GM18511 (cell line): ENCODE results near the gene NUDT4B.
"Not testable (repeated sequence)": the region's sequence is repeated elsewhere in the genome, so short reads cannot be mapped to it uniquely, and the experiment has no call there.

Source experiments
- ATAC-seq: cut with Tn5 transposase; IDR thresholded peaks from one replicate; pipeline ENCODE4 v1.9.1; 2021; ENCODE audit warnings: mild to moderate bottlenecking, moderate library complexity; ENCODE audit not compliant: unreplicated experiment

The NUDT4B gene

DNA sequence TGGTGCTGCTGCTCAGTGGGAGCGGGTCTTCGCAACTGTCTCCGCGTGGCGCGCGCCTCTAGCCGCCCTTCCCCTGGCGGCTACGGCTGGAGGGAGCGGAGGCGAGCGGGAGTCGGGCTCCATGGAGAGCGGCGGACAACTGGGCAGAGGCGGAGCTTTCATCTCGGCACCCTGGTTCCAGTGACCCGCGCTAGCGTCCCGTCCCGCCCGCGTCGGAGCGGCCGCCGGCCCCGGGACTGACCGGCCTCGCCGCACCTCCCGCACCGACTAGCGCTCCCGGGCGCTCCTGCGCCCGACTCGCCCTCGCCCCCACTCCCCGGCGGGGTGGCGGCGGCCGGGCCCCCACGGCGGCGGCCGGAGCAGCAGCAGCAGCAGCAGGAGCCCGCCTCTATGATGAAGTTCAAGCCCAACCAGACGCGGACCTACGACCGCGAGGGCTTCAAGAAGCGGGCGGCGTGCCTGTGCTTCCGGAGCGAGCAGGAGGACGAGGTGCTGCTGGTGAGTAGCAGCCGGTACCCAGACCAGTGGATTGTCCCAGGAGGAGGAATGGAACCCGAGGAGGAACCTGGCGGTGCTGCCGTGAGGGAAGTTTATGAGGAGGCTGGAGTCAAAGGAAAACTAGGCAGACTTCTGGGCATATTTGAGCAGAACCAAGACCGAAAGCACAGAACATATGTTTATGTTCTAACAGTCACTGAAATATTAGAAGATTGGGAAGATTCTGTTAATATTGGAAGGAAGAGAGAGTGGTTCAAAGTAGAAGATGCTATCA, at the start of gene NUDT4B:
Gene NUDT4B, plus strand, starts transcription at position 212 of the 772 bp plus-strand sequence. Its CDS starts 179 bp downstream, at position 391.
- peak; percentile 47 for ATAC-seq

DNA sequence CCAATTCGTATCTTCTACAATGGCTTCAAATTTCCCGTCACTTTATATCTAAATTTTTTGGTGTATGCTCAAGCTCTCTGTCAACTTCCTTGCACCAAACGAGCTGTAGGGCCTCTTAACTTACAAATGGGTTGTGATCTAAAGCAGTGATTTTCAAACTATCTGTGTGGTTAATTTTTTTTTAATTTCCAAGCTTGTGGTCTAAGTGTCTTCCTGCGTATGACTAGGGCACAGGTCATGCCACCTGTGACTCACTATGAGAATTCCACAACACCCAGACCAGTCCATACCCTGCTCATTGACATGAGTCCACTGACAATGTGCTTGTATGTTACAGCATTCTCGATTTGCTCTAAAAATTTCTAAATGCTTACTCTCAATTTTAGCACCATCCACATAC, 49.2 kb upstream of the NUDT4B start:
- ATAC-seq = not testable (repeated sequence)

DNA sequence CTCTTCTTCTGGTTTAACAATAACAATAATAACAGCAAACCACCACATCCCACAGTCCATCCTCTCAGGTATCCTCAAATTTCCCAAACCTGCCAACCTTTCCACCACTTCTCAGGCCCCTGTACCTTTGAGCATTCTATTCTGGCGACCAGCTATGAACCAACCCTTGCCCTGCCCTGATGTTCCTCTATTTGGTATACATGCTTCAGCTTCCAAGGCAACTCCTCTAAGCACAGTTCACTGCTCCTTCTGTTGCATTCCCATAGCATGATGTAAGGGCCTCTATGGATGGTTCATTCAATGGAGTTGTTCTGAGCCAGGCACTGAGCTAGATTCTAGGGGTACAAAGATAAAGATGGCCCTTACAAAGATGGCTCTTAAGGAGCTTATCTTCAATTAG, 46.3 kb upstream of the NUDT4B start:
- ATAC-seq = not testable (repeated sequence)

DNA sequence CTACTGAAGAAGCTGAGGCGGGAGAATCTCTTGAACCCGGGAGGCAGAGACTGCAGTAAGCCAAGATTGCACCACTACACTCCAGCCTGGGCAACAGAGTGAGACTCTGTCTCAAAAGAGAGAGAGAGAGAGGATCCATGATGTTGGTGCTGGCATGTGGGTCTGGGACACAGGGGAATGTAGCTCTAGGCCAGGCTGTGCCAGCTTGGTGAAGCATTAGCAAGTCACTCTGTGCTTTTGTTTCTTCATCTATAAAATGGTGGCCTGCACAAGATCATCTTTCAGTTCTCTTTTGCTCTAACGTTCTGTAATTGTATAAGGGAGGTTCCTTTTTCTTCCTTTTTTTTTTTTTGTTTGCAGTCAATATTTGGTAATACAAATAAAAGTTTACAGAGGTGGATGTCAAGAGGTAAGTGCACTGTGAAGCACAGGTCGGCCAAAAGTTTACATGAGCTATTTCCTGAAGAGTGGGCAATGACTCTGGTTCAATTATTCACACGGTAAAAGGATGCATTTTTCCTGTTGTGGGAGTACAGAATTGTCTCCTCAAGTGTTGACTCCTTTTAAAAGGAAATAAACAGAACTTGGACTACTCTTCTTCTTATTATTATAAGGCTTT, 44.5 kb upstream of the NUDT4B start:
- ATAC-seq = not testable (repeated sequence)

DNA sequence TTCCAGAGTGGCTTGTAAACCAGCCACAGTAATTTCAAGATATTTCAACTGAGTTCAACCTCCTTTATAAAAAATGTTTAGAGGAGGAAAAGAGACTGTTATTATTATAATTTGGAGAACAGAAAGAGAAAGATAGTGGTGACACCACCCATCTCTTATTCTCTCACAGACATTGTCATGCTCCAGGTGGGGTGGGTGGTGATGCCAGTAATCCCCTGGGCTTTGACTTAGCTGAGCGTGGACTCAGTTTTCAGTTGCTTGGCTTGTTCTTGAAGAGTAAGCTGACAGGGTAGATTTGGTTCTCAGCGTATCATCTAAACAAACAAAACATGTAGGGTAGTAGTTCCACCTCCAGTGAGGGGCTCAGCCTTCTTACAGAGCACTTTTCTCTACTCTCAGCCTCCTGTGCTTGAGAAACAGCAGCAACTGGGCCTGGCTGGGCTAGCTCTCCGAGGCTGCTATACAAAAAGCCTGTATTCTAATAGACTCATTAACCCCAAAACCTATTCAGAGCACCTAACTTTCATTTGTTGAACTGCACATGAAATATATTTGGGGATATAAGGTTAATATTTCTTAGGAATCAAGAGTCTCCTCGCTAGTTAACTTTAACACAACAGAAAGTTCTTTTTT, 43.1 kb upstream of the NUDT4B start:
- not testable (repeated sequence) for ATAC-seq

DNA sequence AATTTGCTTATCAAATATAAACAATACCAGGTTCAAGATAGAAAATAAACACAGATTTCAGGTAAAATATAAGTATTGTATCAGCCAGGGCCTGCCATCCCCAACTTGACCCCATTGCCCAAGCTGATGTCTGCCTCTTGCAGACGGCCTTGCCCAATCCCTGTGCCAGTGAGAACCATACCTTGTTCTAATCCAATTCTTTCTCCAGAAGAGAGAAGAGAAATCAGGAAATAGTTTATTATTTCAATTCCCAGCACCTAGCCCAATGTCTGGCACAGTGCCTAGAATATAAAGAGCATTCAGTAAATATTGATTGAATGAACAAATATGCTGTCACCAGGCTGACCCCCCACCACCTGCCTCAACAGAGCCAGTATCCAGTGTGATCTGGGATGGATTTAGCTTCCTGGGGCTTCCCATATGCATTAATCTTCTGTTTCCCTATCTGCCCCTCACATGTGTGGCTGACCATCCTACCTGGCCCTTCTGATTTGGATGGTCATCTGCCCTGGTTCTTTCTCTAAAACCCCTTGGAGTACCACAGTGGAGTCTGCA, 39.7 kb upstream of the NUDT4B start:
- not testable (repeated sequence) for ATAC-seq

DNA sequence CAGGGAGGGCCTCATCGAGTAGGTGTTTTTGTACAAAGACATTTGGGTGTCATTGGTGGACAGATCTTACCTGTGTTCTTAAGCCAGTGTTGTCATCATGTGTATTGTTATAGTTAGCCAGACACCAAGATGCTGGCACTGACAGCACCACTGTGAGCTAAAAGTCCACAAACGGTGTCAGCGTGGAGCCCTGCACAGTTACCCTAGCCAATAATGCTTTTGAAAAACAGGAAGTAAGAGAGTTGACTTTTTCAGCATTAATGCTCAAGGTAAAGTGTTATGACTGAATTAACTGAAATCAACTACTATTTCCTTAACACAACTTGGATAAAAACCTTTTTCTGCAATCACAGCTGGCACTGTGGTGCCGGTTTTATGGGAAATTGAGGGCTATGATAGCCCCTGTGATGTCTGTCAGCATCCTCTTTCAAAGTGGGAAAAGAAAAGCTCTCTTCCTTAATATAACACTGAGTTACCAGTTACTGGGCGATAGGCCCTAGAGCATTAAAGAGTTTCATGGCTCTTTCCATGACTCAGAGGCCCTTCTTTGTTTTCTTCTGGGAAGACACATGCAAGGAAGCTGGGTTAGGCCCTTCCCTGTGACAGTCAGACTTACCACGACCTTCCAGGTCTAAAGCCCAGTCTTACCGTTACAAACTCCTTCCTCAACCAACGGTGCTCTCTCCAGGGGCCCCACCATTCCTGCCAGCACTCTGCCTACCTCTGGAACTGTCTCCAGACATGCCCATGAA, 37.6 kb upstream of the NUDT4B start:
- ATAC-seq = not testable (repeated sequence)

DNA sequence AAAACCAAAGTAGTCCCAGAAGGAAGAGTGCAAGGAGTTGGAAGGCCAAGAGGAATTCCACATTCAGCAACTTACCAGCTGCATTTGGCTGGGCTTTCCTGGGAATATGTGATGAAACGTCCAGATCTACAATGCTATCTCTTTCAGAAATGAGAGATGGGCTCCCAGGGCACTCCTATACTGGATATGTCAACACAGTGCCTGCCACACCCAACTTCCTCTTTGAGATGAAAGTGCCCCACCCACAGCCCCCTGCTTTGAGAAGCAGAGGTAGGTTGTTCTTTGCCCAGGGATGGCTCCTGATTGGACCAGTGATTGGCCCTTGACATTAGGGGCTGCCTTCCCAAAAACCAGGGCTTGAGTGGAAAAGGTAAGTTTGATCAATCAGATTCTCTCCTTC, 36.2 kb upstream of the NUDT4B start:
- ATAC-seq = not testable (repeated sequence)

DNA sequence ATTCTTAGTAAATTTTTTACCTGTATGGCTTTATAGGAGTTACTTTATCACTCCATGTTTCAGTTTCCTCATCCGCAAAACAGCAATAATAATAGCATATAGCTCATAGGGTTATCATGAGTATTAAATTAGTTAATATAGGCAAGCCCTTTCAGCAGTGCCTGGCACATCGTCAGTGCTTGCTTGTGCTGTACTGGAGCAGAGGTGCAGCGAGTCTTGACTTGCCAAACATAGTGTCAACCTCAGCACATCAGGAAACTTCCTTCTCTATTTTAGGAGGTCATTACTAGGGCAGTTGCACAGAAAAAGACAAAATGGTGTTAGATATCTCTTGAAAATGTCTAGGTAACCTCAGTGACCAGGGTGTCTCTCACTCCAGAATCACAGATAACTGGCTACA, 33.1 kb upstream of the NUDT4B start:
- not testable (repeated sequence) for ATAC-seq

DNA sequence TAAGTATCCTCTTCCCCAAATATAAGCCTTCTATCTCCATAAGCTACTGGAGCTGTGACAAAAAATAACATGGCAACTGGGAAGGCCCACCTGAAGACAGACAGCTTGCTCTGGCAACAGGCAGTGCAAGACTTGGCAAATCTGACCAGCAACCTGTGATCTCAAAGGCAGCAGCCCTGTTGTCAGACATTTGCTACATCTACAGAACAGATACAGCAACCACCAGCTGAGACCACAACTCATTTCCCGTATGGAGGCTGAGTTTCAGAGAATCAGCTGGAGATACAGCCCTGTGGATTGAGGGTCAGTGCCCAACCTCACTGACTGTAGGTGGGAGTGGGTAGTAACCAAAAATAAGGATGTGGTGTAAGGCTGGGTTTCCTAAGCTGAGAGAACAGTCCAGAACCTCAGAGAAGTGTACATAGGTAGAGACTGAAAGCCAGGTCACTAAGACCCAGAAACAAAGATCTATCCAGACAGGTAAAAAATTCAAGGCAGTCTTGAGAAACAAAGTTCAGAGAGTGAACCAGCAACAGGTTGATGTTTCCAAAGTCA, 31.5 kb upstream of the NUDT4B start:
- not testable (repeated sequence) for ATAC-seq

DNA sequence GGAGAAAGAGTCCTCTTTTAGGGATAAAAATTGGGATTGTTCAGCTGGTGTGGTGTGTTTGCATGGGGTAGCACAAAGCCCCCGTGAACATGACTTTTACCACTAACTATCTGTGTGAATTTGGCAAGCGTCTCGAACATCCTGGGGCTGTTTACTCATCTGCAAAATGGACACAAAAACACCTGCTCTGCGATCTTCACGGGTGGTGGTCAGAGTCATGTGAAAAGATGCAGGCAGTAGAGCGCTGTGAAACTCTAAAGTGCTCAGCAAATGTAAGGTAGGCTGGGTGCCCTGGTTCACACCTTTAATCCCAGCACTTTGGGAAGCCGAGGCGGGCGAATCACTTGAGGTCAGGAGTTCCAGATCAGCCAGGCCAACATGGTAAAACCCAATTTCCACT, 27.7 kb upstream of the NUDT4B start:
- not testable (repeated sequence) for ATAC-seq

DNA sequence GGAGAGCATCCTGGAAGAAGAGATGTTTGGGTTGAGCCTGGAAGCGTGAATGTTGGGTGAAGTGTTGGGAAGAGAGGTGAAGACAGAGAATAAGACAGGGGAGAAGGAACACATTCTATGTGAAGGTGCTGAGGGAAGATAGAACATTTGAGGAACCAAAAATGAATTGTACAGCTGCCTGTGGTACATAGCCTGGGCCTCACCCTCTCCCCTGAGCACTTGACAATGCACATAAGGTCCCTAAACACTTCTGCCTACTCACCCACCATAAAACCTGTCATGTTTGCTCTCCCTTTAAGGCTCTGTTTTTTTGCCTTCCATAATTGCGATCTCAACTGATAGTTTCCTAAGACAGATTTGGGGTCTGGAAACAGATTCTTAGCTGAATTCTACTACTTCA, 25.8 kb upstream of the NUDT4B start:
- not testable (repeated sequence) for ATAC-seq

DNA sequence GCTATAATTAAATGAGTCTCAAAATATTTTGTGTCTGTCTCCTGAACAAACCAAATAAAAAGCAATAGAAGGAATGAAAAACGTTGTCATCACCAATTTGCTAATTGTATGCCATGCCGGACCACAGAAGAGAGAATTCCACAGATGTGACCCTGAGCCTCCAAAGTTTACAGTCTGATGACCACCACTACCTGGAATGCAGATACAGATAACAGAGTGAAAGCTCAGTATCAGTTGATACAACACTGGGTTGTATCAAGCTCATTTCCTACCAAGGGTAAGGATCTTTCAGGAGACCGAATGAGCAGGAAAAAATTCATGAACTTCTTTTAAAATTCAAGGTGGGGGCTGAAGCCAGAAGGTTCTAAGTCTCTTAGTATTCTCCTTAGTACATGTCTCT, 25.1 kb upstream of the NUDT4B start:
- not testable (repeated sequence) for ATAC-seq

DNA sequence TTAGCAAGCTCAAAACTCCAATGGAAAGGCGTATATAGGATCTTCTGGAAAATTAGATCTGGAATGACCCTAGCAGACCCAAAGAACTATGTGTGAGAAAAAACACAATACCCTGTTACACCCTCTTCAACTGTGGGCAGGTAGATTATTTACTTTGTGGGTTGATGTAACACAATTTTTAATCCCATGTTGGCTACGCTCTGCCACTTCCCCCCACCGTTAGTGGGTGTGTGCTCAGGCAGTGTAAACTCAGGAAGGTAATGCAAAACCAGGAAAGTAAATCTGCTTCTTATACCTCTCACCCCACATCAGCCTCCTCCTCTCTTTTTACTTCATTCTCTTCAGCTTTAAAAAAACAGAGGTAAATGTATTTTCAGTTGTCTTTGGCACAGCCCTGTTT, 23.7 kb upstream of the NUDT4B start:
- ATAC-seq = not testable (repeated sequence)

DNA sequence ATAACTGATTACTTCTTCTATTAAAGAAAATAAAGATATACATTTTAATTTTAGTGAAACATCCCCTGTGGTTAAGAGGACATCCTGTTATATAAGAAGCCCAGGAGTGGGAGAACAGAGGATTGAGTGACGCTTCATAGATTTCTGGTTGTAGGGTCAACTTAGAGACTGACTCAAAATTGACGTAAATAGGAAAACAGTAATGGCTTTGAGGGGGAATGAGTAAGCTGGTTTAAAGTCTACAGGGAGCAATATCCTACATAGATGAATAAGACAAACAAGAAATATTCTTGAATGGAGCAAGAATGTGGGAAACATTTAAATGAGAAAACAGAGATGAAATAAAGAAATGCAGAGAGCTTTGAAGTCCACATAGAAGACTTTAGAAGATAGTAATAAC, 20.7 kb upstream of the NUDT4B start:
- ATAC-seq = not testable (repeated sequence)

DNA sequence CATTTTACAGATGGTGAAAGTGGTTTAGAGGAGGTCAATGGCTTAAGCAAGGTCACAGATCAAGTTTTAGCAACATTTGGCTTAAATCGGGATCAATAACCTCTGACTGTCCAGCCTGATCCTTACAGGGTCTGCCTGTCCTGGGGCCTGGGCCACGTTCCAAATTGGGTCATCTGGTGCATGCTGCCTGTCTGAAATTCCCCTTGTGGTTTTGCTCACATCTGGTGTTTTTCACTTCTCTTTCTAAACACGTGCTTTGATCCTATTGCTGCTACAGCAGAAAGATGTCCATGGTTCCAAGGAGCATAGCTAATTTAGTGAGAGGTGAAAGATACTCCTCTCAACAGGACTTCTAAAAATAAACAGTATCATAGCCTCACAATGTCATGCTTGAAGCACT, 19.4 kb upstream of the NUDT4B start:
- peak; percentile 79 for ATAC-seq

DNA sequence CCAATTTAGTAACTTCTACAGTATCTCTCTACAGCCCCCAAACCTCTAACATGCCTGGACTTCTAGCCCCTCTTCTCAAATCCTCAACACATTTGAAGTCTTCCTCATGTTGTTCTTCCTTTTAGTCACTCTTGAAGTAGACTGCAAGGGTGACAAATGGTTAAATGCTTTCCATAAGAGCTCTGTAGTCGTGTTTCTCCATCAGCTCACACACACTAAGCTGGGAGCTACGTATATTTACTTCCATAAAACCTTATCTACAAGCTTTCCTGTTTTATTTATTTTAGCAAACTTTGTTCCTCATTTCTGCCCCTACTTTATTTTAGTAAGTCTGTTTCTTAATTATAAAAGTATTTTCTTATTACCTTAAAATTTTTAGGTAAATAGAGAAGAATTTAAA, 19.0 kb upstream of the NUDT4B start:
- ATAC-seq = not testable (repeated sequence)

DNA sequence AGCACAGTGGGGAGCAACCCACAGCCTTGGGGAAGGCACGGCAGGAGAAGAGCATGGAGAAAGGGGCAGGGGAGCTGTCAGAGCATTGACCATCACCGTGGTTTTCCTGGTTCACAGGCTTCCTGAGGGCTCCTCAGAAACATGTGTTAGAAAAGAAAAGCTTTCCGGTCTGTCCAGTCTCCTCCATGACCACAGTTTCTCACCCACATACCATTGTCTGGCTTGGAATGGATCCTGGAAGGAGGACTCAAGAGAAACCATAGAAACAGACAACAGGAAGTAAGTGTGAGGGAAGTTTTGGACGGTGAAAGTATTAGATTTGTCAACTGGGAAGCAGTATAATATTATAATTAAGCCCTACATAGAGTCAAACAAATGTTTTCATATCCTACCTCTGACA, 16.3 kb upstream of the NUDT4B start:
- ATAC-seq = not testable (repeated sequence)

DNA sequence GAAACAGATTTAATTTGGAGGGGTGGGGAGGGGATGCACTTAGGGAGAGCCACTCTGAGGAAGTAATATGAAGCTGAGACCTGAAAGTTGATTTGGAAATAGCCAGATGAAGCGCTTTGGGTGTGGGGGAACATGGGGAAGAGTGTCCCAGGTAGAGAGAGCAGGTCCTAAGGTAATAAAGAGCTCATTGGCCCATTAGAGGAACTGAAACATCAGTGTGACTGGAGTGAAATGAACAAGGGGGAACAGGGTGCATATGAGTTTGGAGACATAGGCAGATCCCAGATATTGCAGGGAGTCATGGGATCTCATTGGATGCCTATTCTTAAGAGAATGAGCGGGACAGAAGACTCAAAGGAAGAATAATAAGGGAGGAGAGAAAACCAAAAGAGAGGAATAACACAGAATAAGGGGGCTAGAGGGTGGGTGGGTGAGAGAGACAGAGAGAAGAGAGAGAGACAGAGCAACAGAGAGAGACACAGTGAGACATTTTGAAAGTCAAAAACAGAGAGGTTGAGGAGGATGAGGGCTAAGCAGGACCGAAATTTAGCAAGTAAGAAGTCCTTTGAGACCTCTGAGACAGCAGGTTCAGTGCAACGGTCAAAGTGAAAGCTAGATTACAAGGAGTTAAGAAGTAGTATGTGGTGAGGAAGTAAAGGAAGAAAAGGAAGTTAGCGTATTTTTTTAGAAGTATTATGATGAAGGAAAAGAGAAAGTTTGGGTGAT, 14.8 kb upstream of the NUDT4B start:
- peak; percentile 70 for ATAC-seq

DNA sequence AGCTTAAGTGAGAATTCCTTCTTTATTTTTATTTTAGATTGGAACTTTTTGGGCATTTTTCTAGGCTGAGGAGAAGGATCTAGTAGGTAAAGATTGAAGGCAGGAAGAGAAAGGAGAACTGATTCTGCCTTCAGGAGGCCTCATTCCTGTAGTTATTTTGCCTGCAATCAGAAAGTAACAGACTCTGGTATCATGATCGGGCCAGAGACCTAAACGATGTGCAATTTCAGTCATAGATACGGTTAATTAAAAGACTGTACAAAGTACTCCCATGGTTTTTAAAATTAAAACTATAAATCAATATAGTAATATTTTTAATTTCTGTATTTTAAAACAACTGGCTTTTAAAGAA, 14.3 kb upstream of the NUDT4B start:
- peak; percentile 54 for ATAC-seq
